Panc1 (cell line): ENCODE results near the gene BTLA. TPM values are rescaled to one million over a fixed set of nuclear protein-coding genes. Genes with fewer than 3 reads are reported as not detected.

Experiments
- ATAC-seq: fragments of 200-7000 bp; cut with Tn5 transposase; 2 replicates; pipeline ENCODE4 v1.9.1; 2020; ENCODE audit warnings: mild to moderate bottlenecking, moderate library complexity
- BruUV-seq: library from RNA; stranded (reverse); fragments of 400-500 nt; replicated peaks from 2 replicates; lab custom pipeline; 2021; lab: Mats Ljungman, UMichigan
- CTCF ChIA-PET: fragments of 300-600 bp; sonication (Branson Sonifier 250); formaldehyde crosslinking; loops from one replicate; lab custom pipeline; 2022; ENCODE audit warnings: antibody characterized with exemption; lab: Charles Lee
- POLR2A ChIA-PET: fragments of 300-600 bp; sonication (Branson Sonifier 250); formaldehyde crosslinking; loops from one replicate; lab custom pipeline; 2022; ENCODE audit warnings: antibody characterized with exemption; lab: Charles Lee
- DNase-seq: peaks from one replicate; pipeline ENCODE4 v3.0.0-alpha.2; 2010; ENCODE audit warnings: low read depth, low spot score
- H3K27ac ChIP-seq: 2 replicates; pipeline ENCODE4 v1.5.1; 2011; ENCODE audit warnings: mild to moderate bottlenecking, low read length, inconsistent platforms
- H3K27me3 ChIP-seq: fragments of 200-500 bp; sonication (Bioruptor generic); 2 replicates; pipeline ENCODE4 v1.6.0; 2014; ENCODE audit warnings: low read length, inconsistent platforms; ENCODE audit not compliant: control insufficient read depth, insufficient read depth
- H3K36me3 ChIP-seq: fragments of 200-500 bp; sonication (Bioruptor generic); 2 replicates; pipeline ENCODE4 v1.5.1; 2014; ENCODE audit warnings: inconsistent platforms, mild to moderate bottlenecking, low read length, moderate library complexity; ENCODE audit not compliant: control insufficient read depth, insufficient read depth
- H3K4me1 ChIP-seq: 2 replicates; pipeline ENCODE4 v1.5.1; 2011; ENCODE audit warnings: inconsistent platforms, mild to moderate bottlenecking, low read length, moderate library complexity; ENCODE audit not compliant: control insufficient read depth, insufficient read depth
- H3K4me3 ChIP-seq, 2 experiments: 2 replicates each; pipeline ENCODE4 v1.5.1; 2011 to 2012; ENCODE audit warnings: low read depth in 2 of 2, low read length in 2 of 2, mild to moderate bottlenecking in 2 of 2, inconsistent platforms in 1 of 2, moderate library complexity in 1 of 2
- H3K9me3 ChIP-seq: fragments of 200-500 bp; sonication (Bioruptor generic); 2 replicates; pipeline ENCODE4 v1.5.1; 2014; ENCODE audit warnings: low read depth, mild to moderate bottlenecking, inconsistent platforms, low read length, moderate library complexity; ENCODE audit not compliant: control insufficient read depth, insufficient read depth
- POLR2AphosphoS5 ChIP-seq: IDR thresholded peaks from 2 replicates; pipeline ENCODE4 v1.6.1; 2012; ENCODE audit warnings: mild to moderate bottlenecking, low read depth, low read length, moderate library complexity
- REST ChIP-seq, 2 experiments: IDR thresholded peaks; 2 replicates each; pipeline ENCODE4 v1.6.1; 2011 to 2012; ENCODE audit warnings: low read depth in 2 of 2, control low read depth in 1 of 2, low read length in 1 of 2, mild to moderate bottlenecking in 1 of 2, moderate library complexity in 1 of 2; ENCODE audit not compliant: insufficient read depth in 1 of 2
- SIN3A ChIP-seq: IDR thresholded peaks from 2 replicates; pipeline ENCODE4 v1.6.1; 2012; ENCODE audit warnings: low read depth, mild to moderate bottlenecking, low read length, moderate library complexity, borderline replicate concordance; ENCODE audit not compliant: insufficient read depth
- TCF7L2 ChIP-seq: IDR thresholded peaks from 2 replicates; pipeline ENCODE4 v1.6.1; 2011; ENCODE audit warnings: mild to moderate bottlenecking, low read depth, low read length, inconsistent platforms
- in situ Hi-C: cut with HindIII; loops from 2 replicates; pipeline ENCODE4 v1.10.0; 2016; ENCODE audit warnings: low sequenced_read_pairs, low pct_unique_long_range_greater_than_20kb
- intact Hi-C: fragments of 100-400 bp; cut with micrococcal nuclease; formaldehyde crosslinking; loops from one replicate; pipeline ENCODE4 v1.10.0; 2022; ENCODE audit not compliant: unreplicated experiment
- total RNA-seq: library from RNA; stranded (reverse); gene quantifications from one replicate; pipeline ENCODE4 v1.2.1, GENCODE V29; 2021; ENCODE audit not compliant: unreplicated experiment
- TF ChIP-seq, protein P1 (sequence below): fragments of 450-650 bp; IDR thresholded peaks from 2 replicates; pipeline ENCODE4 v1.5.1; 2017; ENCODE audit warnings: mild to moderate bottlenecking

BTLA gene
- total RNA-seq, 1 experiment from 2014 or later: not detected

DNA sequence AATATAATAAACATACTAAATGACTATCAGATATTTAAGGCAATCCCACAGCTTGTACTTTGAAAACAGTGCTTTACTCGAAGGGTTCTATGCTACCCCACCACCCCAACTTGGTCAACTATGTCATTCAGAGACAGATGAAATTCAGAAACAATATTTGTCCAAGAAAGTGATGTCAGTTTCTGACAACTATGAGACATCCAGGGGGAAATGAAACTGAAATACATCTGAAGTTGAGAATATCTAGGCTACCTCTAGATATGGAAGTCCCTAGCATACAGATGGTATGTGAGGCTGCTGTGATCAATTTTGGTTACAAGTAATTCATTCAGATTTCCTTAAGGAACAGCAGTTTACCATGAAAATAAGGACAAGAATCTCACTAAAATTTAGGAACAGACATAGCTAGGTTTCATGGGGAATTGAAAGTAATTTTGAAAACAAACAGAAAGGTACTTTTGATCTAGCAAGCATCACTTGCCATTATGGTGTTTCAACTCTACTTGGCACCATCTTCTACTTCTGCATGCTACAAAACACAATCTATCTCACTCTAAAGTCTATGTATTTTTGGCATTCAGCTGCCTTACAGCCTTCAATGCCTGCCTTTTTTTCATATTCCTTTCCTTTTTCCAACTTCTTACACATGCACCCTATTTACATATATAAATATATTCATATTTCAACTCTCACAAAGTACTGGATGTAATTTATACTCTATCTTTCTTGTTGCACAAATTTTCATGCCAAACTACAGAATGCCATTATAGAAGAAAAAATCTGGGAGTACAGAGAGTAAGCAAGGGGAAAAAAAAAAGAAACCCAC, 40.8 kb upstream of the BTLA start:
- ChIA-PET CTCF (no interaction called here), POLR2A (interaction anchor here (0.6 kb wide), 1 partner anchor 18 kb away, joined by 4 read pairs; no protein-coding TSS in a partner anchor)
- no TSS peak for BruUV-seq
- DNase-seq (no peak), ATAC-seq (no peak)
- intact Hi-C loops: no loop called here
- Histone ChIP-seq H3K4me3 (no peak overlapping the region), H3K27me3 (no peaks in the 10 kb centered on the region), H3K4me1 (no peaks in the 10 kb centered on the region), H3K36me3 (peaks cover 35% of the 10 kb centered on the region), H3K9me3 (no peaks in the 10 kb centered on the region), H3K27ac (no peak overlapping the region)
- TF ChIP-seq, protein P1, sequence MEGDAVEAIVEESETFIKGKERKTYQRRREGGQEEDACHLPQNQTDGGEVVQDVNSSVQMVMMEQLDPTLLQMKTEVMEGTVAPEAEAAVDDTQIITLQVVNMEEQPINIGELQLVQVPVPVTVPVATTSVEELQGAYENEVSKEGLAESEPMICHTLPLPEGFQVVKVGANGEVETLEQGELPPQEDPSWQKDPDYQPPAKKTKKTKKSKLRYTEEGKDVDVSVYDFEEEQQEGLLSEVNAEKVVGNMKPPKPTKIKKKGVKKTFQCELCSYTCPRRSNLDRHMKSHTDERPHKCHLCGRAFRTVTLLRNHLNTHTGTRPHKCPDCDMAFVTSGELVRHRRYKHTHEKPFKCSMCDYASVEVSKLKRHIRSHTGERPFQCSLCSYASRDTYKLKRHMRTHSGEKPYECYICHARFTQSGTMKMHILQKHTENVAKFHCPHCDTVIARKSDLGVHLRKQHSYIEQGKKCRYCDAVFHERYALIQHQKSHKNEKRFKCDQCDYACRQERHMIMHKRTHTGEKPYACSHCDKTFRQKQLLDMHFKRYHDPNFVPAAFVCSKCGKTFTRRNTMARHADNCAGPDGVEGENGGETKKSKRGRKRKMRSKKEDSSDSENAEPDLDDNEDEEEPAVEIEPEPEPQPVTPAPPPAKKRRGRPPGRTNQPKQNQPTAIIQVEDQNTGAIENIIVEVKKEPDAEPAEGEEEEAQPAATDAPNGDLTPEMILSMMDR: no peak
- TF ChIP-seq REST (IDR thresholded peaks at IDR 0.05; ENCODE audit: insufficient read depth in 1 of 2, low read depth in 2 of 2, low read length in 1 of 2) (no peak), POLR2AphosphoS5 (no peak), SIN3A (no peak), TCF7L2 (no peak)
- in situ Hi-C loops: no loop called here

GRCh38 chr3:112531358-112531781, 32.1 kb upstream of the BTLA start:
- Histone ChIP-seq H3K36me3 (peaks cover 33% of the 10 kb centered on the region), H3K27ac (no peak overlapping the region), H3K9me3 (no peaks in the 10 kb centered on the region), H3K27me3 (no peaks in the 10 kb centered on the region), H3K4me3 (no peak overlapping the region), H3K4me1 (no peaks in the 10 kb centered on the region)
- POLR2A ChIA-PET: no interaction called here
- no peak for DNase-seq
- no peak for ATAC-seq
- intact Hi-C loops (loop anchor here (5.0 kb wide), 1 partner anchor 394 kb away; no protein-coding TSS in a partner anchor), in situ Hi-C loops (no loop called here)
- CTCF ChIA-PET: interaction anchor here (0.7 kb wide), 1 partner anchor 20 kb away, joined by 3 read pairs; no protein-coding TSS in a partner anchor
- no peak for TF ChIP-seq TCF7L2
- no peak for TF ChIP-seq SIN3A
- TF ChIP-seq, protein P1: peak; percentile 68; the same call in 1 of the 2 replicates
- BruUV-seq: no TSS peak
